ENCODE measurements around the gene TMEM165.

The TMEM165 gene

DNA sequence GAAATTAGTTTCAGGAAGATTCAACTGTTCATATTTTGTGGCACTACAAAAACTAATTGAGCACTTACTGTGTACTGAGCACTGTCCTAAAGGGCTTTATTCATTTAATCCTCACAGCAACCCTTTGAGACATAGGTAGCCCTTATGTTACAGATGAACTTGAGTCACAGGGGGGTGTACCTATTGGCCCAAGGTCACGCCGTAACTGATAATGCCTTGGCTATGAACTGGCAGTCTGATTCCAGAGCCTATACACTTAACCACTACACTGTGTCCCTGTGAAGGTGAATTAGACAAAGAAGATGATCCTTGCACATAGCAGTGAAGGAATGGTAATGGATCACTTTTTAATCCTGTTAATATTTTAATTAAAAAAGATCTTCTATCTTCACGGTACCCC is 12.0 kb downstream of the TMEM165 start:
- no peak for DNase-seq

DNA sequence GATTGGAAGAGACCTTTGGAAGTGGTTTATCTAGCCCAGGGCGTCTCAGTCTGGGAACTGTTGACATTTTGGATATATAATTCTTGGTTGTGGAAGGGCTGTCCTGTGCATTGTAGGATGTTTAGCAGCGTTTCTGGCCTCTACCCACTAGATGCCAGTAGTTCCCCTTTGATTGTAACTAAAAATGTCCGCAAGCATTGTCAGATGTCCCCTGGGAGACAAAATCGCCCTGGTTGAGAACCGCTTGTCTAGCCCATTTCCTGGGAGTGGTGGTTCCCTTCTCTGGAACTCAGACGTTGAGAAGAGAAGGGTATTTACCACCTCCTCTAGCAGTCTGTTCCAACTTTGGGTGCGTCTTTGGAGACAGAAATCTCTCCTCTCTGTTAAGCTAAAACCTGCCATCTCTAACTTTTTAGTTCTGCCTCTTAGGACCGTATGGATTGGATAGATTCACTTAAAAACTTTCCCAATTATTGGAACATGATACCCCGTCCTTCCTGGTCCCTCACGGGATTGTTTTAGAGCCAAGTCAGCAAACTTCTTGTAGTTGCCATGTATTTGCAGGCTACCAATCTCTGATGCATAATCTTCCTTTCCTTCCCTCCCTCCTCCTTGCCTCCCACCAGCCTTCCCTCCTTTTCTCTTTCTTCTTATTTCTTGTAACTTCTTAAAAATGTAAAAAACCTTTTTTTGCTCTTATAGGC is 13.9 kb downstream of the TMEM165 start:
- DNase-seq: no peak

DNA sequence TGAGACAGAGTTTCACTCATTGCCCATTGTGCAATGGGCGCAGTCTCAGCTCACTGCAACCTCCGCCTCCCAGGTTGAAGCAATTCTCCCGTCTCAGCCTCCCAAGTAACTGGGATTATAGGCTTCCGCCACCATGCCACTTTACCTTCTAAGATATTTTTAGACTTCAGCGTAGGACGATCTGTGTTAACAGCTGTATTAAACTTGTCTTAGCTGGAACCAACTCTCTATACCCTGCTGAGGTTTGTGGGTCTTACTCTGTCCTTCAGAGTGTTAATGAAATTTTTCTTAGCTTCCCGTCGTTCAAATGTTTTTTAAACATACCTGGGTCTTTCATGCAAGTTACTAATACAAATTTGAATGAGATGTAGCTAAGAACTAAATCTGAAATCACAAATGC is 14.7 kb downstream of the TMEM165 start:
- no peak for DNase-seq

DNA sequence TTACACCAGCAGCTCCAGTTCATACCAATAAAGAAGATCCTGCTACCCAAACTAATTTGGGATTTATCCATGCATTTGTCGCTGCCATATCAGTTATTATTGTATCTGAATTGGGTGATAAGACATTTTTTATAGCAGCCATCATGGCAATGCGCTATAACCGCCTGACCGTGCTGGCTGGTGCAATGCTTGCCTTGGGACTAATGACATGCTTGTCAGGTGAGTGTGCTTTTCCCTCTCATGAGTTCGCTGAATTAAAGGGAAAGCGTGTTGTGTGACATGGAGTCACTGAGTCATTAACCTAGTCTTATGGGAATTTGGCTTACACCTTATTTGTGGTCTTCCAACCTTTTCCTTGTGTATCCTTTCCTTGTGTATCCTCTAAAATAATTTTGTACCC is 15.9 kb downstream of the TMEM165 start:
- DNase-seq: no peak

DNA sequence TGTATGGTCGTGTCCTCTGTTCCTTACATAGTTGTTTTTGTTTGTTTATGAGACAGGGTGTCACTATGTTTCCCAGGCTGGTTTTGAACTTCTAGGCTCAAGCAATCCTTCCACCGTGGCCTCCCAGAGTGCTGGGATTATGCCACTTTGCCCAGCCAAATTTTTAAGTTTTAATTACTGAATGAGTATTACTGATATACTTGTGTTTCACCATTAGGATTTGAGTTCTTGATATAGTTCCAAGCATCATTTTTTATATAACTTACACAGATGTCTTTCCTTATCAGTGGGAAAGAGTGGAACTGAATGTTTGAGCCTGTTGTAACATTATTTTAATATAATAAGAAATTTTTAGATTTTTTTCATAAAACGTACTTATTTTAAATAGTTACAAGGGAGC is 20.4 kb downstream of the TMEM165 start:
- DNase-seq: no peak

DNA sequence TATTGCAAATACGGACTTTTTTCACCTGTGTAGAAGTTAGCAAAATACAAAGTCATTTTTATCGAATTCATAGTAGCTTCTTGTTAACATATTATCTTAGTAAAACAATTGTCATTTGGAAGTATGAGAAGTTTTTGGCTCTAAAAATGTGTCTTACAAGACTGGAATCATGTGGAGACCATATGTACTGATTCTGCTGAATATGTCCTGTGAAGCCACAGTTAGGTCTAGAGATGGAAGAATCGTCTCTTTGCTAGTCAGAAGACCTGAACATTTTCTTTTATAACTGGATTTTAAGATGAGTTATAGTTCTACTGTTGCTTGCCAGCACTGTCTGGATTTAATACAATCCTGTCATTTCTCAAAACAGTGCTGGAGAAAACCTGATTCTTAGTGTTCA is 29.0 kb downstream of the TMEM165 start:
- no peak for DNase-seq

DNA sequence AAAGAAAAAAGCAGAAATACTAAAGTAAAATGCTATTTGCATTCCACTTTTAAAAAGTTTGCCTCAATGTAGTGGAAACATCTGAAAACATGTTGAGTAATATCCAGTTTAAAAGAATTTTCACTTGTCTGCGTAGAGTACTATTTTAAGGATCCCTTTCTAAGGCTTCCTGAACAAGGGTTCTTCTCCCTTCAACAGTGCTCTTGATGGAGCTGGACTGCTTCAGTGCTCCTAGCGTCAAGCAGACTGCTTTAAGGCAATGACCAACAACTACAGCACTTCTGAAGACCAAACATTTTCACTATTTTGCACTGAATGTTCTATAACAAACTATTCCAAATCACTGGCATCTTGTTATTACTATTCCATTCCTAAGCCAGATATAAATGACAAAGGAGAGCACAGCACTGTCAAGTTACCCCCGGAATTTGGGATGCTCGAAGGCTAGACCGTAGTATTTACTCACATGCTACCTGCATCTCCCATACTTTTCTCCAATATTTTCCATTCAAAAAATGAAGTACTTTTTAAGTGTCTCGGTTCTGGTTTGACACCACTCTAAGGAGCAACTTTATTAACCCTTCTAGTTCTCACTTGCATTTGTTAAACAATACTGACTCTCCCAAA is 36.1 kb downstream of the TMEM165 start:
- no peak for DNase-seq

DNA sequence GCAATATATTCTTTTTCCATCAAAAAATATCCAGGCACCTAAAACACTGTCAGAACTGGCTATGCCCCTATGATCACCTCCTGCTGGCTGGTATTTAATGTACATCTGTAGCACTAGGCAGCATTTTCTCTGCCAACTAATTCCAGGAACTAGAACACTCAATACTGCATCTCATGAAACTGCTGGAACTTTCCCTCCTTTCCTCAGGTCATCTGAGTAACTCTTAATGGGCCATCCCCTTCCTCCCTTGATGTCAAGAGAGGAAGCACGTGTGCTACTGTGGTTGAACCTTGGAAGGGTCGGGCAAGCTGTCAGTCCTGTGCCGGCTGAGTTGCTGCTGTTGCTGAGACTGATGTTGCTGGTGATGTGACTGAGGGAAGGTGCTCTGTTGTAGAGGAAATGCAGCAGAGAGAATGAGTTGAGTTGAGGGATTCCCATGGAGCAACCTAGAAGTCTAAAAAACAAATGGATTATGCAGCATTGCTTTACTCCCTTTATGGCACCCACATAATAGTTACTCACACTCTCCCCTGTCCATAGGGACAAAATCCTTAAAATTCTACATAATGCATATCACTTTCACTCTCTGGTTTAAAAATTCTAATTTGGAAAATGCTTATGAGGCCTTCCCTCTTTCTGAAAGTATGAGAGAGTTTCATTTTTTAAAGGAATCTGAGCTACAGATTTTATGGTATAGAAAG is 39.5 kb downstream of the TMEM165 start:
- DNase-seq: no peak

DNA sequence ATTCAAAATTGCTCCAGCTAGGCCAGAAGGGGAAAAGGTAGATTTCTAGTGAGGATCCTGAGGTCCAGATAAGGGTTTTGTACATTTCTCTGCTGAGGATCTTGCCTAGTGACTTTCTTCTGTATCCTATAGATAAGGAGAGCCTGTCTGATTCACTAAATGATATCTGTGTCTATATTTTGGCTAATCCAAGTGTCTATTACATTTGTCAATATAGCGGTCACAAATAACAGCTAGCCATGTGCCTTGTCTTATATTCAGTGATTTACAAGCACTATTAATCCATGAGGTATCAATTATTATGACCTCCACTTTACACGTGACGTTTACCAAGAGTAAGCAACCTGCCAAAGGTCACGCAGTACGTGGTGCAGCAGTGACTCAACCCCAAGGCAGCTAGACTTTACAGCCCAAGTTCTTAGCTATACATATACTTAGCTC is 41.6 kb downstream of the TMEM165 start:
- no peak for DNase-seq

DNA sequence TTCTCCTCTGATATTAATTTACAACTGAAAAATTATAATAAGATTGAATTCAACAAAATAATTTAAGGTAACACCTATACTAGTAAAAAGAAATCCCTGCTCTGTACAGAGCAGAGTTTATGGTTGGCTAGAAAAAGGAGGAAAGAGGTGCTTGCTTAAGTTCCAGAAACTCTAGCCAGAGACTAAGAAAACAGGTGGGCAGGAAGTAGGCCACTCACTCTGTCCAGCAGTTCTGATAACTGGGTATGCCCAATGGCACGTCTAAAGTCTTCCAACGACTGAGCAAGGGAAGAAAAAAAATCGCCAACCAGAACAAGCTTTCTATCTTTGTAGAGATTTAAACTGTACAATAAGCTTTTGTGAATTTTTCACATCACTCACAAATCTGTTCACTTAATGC is 42.1 kb downstream of the TMEM165 start:
- no peak for DNase-seq

DNA sequence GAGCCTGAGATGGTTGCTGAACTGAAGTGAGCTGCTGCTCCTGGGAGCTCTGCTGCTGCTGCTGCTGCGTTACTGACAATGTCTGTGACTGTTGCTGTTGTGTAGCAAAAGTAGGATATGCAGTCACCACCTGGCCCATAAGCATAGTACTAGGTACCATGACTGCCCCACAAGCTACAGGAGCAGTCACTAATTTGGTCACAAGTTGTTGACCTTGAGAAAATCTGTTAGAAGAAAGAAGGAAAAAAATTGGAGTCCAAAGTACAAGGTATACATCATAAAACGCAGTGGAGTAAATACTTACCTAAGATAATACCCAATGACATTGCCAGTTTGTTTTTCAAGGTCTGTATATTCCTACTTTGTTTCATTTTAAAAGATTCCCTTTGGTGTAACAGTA is 42.6 kb downstream of the TMEM165 start:
- DNase-seq: no peak

DNA sequence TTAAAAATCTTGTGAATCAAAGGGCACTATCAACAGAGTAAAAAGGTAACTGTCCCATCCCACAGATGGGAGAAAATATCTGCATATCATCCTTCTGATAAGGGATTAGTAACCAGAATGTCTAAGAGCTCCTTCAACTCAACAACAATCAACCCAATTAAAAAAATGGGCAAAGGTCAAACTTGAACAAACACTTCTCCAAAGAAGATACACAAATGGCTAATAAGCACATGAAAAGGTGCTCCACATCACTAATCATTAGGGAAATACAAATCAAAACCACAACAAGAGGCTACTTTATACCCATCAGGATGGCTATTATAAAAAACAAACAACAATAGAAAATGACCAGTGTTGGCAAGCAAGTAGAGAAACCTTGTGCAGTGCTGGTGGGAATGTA is 43.3 kb downstream of the TMEM165 start:
- DNase-seq: no peak

DNA sequence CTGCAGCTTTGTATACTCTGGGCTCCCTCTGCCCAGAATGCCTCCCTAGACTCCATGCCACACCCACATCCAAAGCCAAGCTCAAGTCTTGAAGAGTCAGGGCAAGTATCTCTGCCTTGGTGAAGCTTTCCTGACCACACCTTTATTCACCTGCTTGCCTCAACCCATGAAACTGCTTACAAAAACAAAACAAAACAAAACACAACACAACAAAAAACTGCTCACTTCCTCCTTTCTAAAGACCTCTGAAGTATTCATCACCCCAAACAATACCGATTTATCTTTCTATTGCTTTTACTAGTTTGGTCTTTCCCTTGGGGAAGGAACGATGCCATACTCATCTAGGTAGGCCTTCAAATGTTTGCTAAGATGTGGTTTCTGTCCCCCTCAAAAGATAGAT is 45.0 kb downstream of the TMEM165 start:
- DNase-seq: no peak

DNA sequence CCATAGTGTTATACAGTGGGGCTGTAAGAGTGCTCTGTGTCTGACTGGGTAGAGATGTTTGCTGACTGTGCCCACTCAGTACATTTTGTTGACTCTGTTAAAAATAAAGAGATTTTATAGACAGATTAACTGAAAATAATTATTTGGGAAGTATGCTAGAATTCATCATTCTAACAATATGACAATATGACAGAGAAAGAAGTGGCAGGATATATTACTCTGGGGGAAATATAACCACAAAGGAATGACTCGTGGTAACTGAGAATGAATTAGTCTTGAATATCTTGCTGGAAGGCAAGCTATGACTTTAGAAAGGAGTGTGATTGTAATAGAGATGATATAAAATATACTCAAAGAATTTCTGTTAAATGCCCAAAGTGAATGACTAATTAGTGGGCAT is 46.8 kb downstream of the TMEM165 start:
- no peak for DNase-seq

DNA sequence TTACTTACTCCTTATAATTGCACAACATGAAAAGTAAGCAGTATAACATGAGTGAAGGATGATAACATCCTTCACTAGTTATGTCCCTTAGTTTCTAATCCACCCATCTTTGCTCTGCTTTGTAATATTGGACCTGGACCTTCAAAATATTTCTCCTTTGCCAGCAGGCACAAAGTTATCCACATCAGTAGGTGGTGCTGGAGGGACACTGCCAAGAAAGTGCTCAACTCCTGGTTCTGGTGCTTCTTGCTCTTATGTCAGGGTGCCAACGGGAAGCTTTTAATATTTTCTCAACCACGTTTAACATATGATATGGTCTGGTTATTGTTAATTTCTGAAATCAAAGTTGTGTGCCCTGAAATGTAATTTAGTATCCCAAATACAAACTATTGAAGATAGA is 49.1 kb downstream of the TMEM165 start:
- DNase-seq: no peak

DNA sequence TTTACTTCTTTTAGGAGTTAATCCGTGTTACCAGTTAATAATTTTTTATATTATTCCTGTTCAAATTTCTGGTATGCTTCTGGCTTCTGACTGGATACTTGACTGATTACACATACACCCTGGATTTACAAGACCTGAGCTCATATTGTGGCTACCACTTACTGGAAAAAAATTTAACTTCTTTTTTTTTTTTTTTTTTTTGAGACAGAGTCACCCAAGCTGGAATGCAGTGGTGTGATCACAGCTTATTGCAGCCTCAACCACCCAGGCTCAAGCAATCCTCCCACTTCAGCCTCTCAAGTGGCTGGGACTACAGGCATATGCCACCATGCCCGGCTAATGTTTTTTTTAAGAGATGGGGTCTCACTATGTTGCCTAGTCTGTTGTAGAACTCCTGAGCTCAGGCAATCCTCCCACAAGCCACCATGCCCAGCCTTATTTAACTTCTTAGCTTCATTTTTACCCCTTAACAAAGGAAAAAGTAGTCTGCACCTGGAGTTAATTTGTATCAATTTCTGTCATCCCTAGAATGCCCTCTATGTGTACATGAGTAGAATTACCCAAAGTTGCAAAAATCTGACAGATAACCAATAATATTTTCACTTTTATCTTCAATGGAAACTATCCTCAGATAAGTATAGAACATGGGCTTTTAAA is 50.3 kb downstream of the TMEM165 start:
- DNase-seq: no peak

DNA sequence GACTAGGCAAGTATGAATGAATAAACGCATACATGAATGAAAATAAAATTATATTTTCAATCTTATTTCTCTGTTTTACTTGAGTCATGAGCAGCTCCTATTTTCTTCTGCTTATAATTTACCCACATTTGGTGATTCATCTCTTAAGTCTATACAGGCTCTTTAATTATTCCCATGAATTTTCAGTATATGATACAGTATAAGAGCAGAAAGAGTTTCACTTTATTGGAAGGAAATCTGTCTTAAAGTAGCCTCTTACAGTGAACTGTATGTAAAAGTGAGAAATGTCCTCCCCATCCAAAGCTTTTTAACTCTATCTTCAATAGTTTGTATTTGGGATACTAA is 50.8 kb downstream of the TMEM165 start:
- DNase-seq: no peak

DNA sequence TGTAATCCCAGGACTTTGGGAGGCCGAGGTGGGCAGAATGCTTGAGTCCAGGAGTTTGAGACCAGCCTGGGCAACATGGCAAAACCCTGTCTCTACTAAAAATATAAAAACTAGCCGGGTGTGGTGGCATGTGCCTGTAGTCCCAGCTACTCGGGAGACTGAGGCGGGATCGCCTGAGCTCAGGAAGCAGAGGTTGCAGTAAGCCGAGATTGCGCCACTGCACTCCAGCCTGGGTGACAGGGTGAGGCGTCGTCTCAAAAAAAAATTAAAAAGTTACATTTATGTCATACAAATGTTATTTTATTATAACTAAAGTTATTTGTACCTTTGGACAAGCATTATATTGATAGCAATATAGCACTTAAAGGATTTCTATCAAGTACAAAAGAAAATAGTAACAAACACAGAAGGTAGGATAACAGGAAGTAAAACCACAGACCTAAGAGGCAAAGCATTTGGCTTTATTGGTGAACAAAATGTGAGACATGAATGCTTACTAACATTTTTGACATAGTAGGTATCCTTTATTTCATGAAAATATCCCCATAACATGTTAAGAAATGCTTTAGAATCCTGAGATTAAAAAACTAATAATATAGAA is 51.5 kb downstream of the TMEM165 start:
- no peak for DNase-seq

DNA sequence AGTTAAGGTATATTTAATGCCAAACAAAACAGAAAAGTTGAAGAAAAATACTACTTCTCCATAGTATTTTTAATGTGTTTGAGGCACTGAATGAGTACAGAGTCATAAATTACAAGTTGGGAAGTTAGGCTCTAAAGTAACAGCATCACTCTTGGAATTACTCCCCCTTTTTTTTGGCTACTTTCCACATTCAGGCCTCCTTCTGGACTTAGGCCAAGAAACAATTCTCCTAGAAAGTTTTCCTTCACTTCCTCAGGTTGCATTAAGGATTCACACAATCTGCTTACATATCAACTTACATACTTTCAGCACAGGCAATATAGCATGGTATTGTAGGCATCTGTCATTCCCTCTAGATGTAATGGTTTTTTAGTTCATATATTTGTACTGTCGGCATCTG is 52.1 kb downstream of the TMEM165 start:
- no peak for DNase-seq

DNA sequence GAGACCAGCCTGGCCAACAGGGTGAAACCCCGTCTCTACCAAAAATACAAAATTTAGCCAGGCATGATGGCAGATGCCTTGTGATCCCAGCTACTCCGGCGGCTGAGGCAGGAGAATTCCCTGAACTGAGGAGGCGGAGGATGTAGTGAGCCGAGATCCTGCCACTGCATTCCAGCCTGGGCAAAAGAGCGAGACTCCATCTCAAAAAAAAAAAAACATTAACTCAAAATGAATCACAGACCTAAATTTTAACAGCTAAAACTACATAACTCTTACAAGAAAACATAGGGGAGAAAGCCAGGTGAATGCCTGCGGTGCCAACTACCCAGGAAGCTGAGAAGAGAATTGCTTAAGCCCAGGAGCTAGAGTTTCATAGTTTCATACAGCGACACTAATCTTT is 54.8 kb downstream of the TMEM165 start:
- no peak for DNase-seq

DNA sequence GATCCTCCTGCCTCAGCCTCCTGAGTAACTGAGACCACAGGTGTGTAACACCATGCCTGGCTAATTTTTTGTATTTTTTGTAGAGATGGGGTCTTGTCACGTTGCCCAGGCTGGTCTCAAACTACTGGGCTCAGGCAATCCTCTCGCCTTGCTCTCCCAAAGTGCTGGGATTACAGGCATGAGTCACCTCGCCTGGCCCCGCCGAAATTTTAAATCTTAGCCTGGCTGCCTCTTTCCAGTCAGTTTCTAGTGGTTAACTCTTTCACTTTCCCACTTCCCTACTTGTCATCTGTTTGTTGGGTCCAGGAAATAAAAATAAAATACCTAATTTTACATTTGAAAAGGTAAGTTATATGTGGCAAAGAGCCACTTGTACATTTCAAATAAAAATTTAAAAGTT is 62.4 kb downstream of the TMEM165 start:
- DNase-seq: no peak

DNA sequence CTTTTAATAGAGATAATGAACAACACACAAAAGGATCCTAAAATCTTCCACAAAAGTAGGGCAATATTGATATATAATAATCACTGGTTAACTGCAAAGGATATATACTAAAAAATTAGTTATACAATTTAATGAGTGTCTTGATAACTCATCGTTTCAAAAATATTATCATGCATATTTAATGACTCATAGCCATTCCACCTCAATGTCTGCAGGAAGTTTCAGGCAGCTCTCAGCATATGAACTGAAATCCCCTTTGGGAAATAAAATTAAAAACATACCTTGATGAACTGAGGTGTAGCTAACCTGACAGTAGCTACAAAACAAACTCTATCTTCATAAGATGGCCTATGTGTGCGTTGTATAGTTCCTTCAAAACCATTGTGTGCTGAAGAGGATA is 62.9 kb downstream of the TMEM165 start:
- no peak for DNase-seq

DNA sequence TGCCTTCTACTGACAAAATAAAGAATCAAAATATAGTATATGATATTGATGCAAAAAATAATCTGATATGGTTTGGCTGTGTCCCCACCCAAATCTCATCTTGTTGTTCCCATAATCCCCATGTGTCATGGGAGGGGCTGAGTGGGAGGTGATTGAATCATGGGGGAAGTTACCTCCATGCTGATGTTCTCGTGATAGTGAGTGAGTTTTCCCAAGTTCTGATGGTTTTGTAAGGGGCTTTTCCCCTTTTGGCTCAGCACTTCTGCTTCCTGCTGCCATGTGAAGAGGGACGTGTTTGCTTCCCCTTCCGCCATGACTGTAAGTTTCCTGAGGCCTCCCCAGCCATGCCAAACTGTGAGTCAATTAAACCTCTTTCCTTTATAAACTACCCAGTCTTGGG is 70.2 kb downstream of the TMEM165 start:
- no peak for DNase-seq

DNA sequence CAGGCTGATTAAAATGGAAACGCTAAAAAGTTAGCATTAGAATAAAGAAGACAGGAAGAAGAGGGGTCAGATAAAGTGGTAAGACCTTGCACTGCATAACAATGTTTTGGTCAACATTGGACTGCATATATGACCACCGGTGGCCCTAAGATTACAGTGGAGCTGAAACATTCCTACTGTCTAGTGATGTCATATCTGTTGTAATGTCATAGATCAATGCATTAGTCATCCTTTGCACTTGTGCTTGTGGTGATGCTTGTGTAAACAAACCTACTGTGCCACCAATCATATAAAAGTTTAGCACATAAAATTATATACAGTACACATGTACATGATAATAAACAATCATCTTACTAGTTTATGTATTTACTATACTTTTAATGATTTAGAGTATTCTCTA is 73.0 kb downstream of the TMEM165 start:
- no peak for DNase-seq

Data from activated CD4-positive, CD25-positive, alpha-beta regulatory T cell treated with anti-CD3 and anti-CD28 coated beads, Interleukin-2, amount 50 U/mL, for 72 hours (primary cell).